T-helper 2 cell treated with Interferon-gamma antibody and Interleukin-4, amounts not matched to agents 5 μg/mL and 100 μg/mL, for 36 hours (primary cell): ENCODE measurements around the gene ARHGAP8.
"Not testable (repeated sequence)": the region's sequence is repeated elsewhere in the genome, so short reads cannot be mapped to it uniquely, and the experiment has no call there.

Experiments
- DNase-seq: peaks from one replicate; pipeline ENCODE4 v3.0.0; 2021; ENCODE audit warnings: low spot score
- H3K27ac Mint-ChIP-seq: one replicate; pipeline ENCODE4 v1.8.0; 2021; ENCODE audit warnings: mild to moderate bottlenecking, mixed read lengths
- H3K27me3 Mint-ChIP-seq: one replicate; pipeline ENCODE4 v1.8.0; 2021; ENCODE audit warnings: low read depth, mixed read lengths
- H3K36me3 Mint-ChIP-seq: one replicate; pipeline ENCODE4 v1.8.0; 2021; ENCODE audit warnings: low read depth, mixed read lengths
- H3K4me1 Mint-ChIP-seq: one replicate; pipeline ENCODE4 v1.8.0; 2021; ENCODE audit warnings: low read depth, mixed read lengths
- H3K4me3 Mint-ChIP-seq: one replicate; pipeline ENCODE4 v1.8.0; 2022; ENCODE audit warnings: mild to moderate bottlenecking, moderate library complexity, mixed read lengths
- H3K9me3 Mint-ChIP-seq: one replicate; pipeline ENCODE4 v1.8.0; 2021; ENCODE audit warnings: mixed read lengths

Gene ARHGAP8

DNA sequence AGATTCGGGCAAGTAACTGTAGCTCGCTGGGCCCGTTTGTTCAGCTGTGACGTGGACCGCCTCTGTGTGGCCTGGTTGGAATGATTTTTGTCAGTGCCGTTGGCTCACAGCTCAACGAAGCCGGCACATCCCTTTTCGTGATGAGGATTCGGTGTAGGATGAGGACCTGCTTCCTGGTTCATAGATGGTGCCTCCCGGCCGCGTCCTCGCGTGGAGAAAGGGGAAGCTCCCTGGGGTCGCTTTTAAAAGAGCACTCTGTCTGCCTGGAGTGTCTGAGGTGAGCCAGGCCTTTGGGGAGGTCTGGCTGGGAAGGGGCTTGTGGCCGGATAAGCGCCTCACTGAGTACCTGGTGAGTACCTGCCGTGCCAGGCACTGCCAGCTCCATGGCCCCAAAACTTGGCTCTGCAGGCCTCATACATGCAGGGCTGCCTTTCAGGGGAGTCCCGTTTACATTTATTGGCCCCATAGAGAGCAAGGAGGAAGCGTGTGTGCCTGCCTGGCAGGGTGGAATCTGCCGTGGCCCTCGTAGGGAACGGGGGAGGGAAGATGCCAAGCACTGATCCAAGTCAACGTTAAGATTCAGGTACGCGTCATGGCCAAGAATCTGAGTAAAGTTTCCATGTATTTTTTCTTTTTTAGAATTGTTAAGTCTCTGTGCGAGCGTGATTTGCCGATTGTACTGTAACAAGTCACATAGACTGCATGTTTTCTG is 88.4 kb downstream of the ARHGAP8 start:
- Mint-ChIP-seq H3K4me3 (no peak overlapping the region), H3K27me3 (no peaks in the 10 kb centered on the region), H3K27ac (no peak overlapping the region), H3K36me3 (no peaks in the 10 kb centered on the region), H3K9me3 (no peaks in the 10 kb centered on the region), H3K4me1 (no peaks in the 10 kb centered on the region)
- no peak for DNase-seq

DNA sequence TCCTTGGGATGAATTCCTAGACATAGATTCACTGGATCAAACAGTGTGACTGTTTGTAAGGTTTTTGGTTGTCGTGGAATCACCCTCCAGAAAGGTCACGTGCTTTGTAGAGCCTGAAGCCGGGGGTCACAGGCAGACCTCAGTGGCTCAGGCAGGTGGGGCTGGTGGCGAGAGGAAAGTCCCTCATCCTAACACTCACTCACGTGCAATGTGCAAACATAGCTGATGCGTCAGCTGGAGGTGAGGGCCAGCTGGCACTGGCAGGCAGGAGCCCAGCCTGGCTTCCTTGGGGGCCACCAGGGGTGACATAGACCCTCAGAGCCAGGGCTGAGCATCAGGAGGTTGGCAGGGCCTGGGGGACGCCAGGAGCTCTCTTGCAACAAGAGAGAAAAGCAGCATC is 90.0 kb downstream of the ARHGAP8 start:
- H3K4me1 Mint-ChIP-seq, result no peaks in the 10 kb centered on the region
- H3K36me3 Mint-ChIP-seq, result no peaks in the 10 kb centered on the region
- H3K4me3 Mint-ChIP-seq, result no peak overlapping the region
- H3K9me3 Mint-ChIP-seq, result no peaks in the 10 kb centered on the region
- no peak overlapping the region for H3K27ac Mint-ChIP-seq
- H3K27me3 Mint-ChIP-seq, result no peaks in the 10 kb centered on the region
- no peak for DNase-seq

DNA sequence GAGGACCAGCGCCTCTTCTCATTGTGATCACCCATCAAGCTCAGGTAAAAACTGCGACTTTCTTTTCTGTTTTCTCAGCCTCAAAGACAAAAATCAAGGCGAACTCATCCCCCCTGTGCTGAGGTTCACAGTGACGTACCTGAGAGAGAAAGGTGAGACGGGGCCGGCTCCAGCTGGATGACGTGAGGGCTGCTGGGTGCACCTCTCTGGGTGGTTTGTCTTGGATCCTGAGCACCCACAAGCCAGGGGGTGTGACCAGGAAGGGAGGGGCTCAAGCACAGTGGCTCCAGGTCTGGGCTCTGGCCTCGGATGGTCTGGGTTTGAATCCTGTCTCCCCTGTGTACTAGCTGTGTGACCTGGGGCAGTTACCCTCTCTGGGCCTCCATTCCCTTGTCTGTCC is 92.8 kb downstream of the ARHGAP8 start:
- Mint-ChIP-seq H3K4me3 (no peak overlapping the region), H3K9me3 (no peaks in the 10 kb centered on the region), H3K27me3 (no peaks in the 10 kb centered on the region), H3K4me1 (no peaks in the 10 kb centered on the region), H3K27ac (no peak overlapping the region), H3K36me3 (no peaks in the 10 kb centered on the region)
- no peak for DNase-seq

GRCh38 chr22:44845796-44846720 is 93.7 kb downstream of the ARHGAP8 start:
- H3K36me3 Mint-ChIP-seq, result no peaks in the 10 kb centered on the region
- H3K4me1 Mint-ChIP-seq, result no peaks in the 10 kb centered on the region
- H3K27me3 Mint-ChIP-seq, result no peaks in the 10 kb centered on the region
- no peak overlapping the region for H3K27ac Mint-ChIP-seq
- H3K9me3 Mint-ChIP-seq, result no peaks in the 10 kb centered on the region
- no peak overlapping the region for H3K4me3 Mint-ChIP-seq
- DNase-seq, result no peak

- Mint-ChIP-seq H3K27ac (no peak overlapping the region), H3K4me3 (no peak overlapping the region), H3K4me1 (no peaks in the 10 kb centered on the region), H3K9me3 (no peaks in the 10 kb centered on the region), H3K27me3 (no peaks in the 10 kb centered on the region), H3K36me3 (no peaks in the 10 kb centered on the region)
- no peak for DNase-seq
Observed at GRCh38 chr22:44846726-44847275, 94.4 kb downstream of the ARHGAP8 start.

DNA sequence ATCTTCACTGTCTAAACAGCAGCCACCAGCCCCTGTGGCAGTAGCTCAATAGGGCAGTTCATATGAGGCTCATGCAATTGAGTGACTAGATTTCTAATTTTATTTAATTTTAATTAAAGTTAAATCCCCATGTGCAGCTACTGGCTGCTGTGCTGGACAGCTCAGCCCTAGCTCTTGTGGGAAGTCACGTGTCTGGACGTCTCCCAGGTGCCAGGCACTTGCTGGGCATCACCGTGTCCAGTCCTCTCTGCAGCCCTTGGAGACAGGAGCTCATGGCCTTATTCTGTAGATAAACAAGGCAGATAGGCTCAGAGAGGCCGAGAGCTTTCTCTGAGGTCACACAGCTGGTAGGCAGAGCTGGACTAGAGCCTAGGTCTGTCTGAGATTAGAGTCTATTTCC is 95.0 kb downstream of the ARHGAP8 start:
- Mint-ChIP-seq H3K36me3 (no peaks in the 10 kb centered on the region), H3K9me3 (no peaks in the 10 kb centered on the region)
- DNase-seq, result no peak

DNA sequence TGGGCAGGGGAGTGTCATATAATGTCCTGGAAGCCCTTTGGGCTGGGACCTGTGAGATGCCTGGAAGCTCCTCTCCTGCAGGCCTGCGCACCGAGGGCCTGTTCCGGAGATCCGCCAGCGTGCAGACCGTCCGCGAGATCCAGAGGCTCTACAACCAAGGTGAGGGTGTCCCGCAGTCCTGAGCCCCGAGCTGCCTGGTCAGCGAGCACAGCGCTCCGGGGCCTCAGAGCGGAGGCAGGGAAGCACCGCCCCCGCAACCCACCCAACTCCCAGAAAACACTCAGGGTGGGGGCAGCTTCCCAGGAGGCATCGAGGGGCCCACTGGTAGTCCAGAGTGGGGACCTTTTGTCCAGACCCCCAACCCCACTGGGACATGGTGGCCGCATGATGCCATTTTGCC is 95.5 kb downstream of the ARHGAP8 start:
- no peak overlapping the region for H3K27ac Mint-ChIP-seq
- H3K4me1 Mint-ChIP-seq, result no peaks in the 10 kb centered on the region
- no peaks in the 10 kb centered on the region for H3K27me3 Mint-ChIP-seq
- DNase-seq, result no peak
- no peaks in the 10 kb centered on the region for H3K9me3 Mint-ChIP-seq
- no peaks in the 10 kb centered on the region for H3K36me3 Mint-ChIP-seq
- H3K4me3 Mint-ChIP-seq, result no peak overlapping the region

More for the DNA sequence above, 95.0 kb downstream of the ARHGAP8 start:
- Mint-ChIP-seq H3K27me3 (no peaks in the 10 kb centered on the region), H3K4me3 (no peak overlapping the region), H3K27ac (no peak overlapping the region), H3K4me1 (no peaks in the 10 kb centered on the region)

DNA sequence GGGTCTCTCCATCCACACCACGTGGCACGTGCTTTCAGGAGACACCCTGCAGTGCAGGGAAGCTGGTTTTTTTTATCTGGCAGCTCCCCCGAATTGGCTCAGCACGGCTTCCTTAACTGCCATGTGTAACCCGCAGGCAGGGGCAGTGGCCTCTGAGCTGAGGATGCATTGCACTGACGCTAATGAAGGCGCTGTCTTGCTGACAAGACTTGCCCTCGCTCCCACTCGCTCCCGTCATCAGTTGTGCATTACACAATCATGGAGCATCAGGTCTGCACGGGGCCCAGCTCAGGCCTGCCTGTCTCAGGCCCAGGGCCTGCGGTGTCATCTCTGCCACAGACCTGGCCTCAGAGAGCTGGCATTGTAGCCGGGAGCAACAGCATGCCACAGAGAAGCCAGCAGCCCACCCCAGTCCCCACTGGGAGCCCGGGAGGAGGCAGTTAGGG is 95.9 kb downstream of the ARHGAP8 start:
- H3K27ac Mint-ChIP-seq, result no peak overlapping the region
- H3K4me1 Mint-ChIP-seq, result no peaks in the 10 kb centered on the region
- no peaks in the 10 kb centered on the region for H3K9me3 Mint-ChIP-seq
- H3K4me3 Mint-ChIP-seq, result no peak overlapping the region
- no peaks in the 10 kb centered on the region for H3K27me3 Mint-ChIP-seq
- H3K36me3 Mint-ChIP-seq, result no peaks in the 10 kb centered on the region
- no peak for DNase-seq

- DNase-seq, result no peak
- Mint-ChIP-seq H3K9me3 (no peaks in the 10 kb centered on the region), H3K36me3 (no peaks in the 10 kb centered on the region), H3K27me3 (no peaks in the 10 kb centered on the region), H3K27ac (no peak overlapping the region), H3K4me3 (no peak overlapping the region), H3K4me1 (no peaks in the 10 kb centered on the region)
Observed at GRCh38 chr22:44848791-44849420, 96.5 kb downstream of the ARHGAP8 start.

- Mint-ChIP-seq H3K27ac (no peak overlapping the region), H3K27me3 (no peaks in the 10 kb centered on the region), H3K9me3 (no peaks in the 10 kb centered on the region), H3K36me3 (no peaks in the 10 kb centered on the region), H3K4me1 (no peaks in the 10 kb centered on the region), H3K4me3 (no peak overlapping the region)
- DNase-seq, result no peak
Observed at GRCh38 chr22:44850946-44851345, 98.6 kb downstream of the ARHGAP8 start.

DNA sequence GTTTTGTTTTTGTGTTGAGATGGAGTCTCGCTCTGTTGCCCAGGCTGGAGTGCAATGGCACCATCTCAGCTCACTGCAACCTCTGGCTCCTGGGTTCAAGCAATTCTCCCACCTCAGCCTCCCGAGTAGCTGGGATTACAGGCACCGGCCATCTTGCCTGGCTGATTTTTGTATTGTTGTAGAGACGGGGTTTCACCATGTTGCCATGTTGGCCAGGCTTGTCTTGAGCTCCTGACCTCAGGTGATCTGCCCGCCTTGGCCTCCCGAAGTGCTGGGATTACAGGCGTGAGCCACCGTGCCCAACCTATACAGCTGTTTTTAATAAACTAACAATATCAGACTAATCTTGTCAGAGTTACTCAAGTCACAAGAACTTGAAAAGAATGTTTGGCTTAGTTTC is 102.3 kb downstream of the ARHGAP8 start:
- not testable (repeated sequence) for H3K27me3 Mint-ChIP-seq, H3K4me3 Mint-ChIP-seq, H3K36me3 Mint-ChIP-seq, H3K9me3 Mint-ChIP-seq, H3K27ac Mint-ChIP-seq, H3K4me1 Mint-ChIP-seq, DNase-seq

DNA sequence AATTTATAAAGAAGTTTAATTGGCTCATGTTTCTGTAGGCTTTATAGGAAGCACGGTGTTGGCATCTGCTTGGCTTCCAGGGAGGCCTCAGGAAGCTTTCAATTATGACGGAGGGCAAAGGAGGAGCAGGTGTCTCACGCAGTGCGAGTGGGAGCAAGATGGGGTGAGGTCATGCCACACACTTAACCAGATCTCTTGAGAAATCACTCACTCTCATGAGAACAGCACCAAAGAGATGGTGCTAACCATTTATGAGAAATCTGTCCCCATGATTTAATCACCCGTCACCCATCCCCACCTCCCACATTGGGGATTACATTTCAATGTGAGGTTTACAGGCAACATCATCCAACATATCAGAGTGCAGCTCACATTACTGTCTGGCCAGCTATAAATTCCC is 103.5 kb downstream of the ARHGAP8 start:
- no peaks in the 10 kb centered on the region for H3K4me1 Mint-ChIP-seq
- no peak for DNase-seq
- H3K27me3 Mint-ChIP-seq, result no peaks in the 10 kb centered on the region
- no peak overlapping the region for H3K27ac Mint-ChIP-seq
- no peaks in the 10 kb centered on the region for H3K36me3 Mint-ChIP-seq
- H3K4me3 Mint-ChIP-seq, result no peak overlapping the region
- no peaks in the 10 kb centered on the region for H3K9me3 Mint-ChIP-seq

- H3K4me3 Mint-ChIP-seq, H3K9me3 Mint-ChIP-seq, H3K27ac Mint-ChIP-seq, H3K36me3 Mint-ChIP-seq, DNase-seq, H3K4me1 Mint-ChIP-seq, H3K27me3 Mint-ChIP-seq: not testable (repeated sequence)
Observed at GRCh38 chr22:44858819-44859218, 106.4 kb downstream of the ARHGAP8 start.

DNA sequence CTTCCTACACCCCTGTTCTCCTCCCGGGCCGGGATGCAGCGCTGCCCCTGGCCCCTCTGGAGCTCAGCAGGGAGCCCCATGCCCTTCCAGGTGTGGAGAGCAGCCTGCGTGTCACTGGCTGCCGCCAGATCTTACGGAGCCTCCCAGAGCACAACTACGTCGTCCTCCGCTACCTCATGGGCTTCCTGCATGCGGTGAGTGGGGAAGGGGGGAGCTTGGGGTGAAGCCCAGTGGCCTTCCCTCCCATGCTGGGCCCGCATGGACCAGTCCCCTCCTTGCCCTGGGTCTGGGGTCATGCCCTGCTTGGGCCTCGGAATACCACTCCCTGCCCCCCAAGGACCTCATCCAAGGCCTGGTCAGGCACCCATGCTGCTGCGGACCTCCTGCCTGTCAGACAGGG is 107.3 kb downstream of the ARHGAP8 start:
- no peaks in the 10 kb centered on the region for H3K4me1 Mint-ChIP-seq
- no peak overlapping the region for H3K27ac Mint-ChIP-seq
- DNase-seq, result no peak
- H3K9me3 Mint-ChIP-seq, result no peaks in the 10 kb centered on the region
- no peaks in the 10 kb centered on the region for H3K27me3 Mint-ChIP-seq
- no peaks in the 10 kb centered on the region for H3K36me3 Mint-ChIP-seq
- no peak overlapping the region for H3K4me3 Mint-ChIP-seq
